GM18861 (cell line): ENCODE measurements around the gene STIM2.

ENCODE experiments used
- ATAC-seq: cut with Tn5 transposase; IDR thresholded peaks from one replicate; pipeline ENCODE4 v1.9.1; 2021; ENCODE audit not compliant: unreplicated experiment

The STIM2 gene

DNA sequence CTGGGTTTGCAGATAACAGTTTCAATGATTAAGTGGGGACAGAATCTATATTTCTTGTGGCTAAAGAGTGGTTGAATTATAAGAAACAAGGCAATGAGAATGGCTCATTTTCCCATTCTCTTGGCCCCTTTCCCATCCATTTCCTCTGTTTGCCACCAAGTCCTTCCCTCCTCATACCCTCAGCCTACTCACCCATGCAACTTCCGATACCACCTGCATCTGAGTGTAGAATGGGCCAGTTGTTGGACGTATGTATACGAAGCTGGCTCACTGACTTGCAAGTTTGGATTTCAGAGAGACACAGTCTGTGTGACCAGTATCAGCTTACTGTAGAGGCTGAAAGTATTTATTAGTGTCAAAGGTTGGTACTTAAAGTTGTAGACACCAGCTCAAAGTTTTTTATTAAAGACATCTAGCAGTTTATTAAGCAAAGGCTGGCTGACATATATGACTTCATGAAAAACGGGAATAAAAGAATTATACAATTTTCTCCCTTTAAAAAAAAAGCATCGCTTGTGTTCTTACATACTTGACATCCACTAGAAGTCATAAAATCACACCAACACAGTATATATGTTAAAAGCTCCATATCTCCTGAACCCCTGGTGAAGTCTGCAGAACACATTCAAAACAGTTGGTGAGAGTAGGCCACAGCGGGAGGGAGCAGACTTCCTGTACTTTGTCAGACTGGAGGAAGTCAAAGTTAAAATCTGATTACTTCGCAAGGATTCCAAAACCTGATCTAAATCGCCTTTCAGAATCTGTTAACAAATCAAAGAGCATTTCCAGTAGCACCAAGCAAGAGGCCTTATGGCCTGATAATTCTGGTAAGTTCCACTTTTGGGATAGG is 22.4 kb upstream of the STIM2 start:
- no peak for ATAC-seq

DNA sequence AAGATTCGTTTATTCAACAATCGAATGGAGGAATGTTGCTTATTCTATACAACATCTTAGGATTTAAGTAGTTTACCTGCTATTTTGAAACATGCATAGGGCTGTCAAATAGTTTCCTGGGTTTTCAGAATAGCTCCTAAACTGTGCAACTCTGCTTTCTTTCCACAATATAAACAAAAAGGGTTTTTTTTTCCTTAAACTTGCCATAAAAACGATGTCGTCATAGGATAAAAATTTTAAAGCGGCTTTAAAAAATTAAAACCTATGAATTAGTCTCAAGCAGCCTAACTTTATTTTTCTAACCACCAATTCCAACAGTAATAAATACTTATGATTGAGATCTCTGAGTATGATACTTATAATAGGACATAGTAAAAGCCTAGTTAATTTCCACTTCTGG is 21.6 kb upstream of the STIM2 start:
- ATAC-seq: no peak

DNA sequence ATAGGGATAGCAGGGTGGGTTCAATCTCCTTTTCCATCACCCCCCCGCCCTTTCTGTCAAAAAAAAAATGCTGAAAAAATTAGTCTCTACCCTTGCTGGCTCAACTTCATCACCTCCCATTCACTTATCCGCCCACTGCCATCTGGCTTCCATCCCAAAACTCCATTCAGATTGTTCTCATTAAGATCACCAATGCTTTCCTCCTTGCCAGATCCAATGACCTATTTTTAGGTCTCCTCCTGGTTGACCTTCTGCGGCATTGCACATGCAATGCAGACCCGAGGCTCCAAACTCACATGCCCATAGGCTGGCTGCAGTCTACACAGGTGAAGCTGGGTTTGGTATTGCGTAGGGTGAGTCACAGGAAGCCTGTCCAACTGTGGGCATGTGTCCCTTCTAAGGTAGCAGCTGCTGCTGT is 21.1 kb upstream of the STIM2 start:
- ATAC-seq: no peak

DNA sequence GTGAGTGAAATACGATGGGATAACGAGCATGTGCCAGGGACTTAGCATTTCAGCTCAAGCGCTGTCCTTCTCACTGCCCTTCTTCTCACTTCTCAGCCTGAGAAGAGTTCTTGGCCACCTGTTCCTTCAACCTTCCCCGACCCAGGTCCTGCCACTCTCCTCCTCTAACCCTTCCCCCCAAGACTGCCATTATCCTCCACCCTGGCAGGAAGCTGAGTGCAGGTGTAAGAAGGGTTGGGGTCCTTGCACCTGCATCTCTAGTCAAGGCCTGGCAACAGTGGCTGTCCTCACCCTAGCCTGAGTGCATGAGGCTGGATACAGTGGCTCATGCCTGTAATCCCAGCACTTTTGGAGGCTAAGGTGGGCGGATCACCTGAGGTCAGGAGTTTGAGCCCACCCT is 19.9 kb upstream of the STIM2 start:
- ATAC-seq: no peak

DNA sequence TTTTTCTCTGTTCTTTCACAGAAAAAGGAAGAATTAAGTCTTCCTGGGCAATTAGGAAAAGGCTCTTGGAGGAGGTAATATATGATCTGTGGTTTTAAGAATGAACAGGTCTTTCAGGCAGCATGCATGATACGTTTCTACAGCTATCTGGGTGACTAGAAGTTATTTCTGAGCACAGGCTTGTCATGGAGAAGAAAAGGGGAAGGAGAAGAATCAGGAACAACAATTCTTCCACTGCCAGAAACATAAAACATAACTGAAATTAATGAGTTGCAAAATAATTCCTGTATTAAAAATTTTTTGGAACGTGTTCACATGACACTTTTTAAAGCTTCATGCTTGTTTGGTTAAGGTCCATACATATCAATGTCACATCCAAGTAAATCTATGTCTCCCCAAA is 17.7 kb upstream of the STIM2 start:
- no peak for ATAC-seq

DNA sequence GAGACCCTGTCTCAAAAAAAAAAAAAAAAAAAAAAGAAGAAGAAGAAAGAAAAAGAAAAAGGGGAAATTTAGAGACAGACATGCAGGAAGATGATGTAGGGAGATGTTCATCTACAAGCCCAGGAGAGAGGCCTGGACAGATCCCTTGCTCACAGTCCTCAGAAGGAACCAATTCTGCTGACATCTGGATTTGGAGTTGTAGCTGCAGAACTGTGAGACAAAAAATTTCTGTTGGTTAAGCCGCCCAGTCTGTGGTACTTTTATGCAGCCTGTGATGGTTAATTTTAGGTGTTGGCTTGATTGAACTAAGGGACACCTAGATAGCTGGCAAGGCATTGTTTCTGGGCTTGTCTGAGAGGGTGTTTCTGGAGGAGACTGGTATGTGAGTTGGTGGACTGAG is 10.1 kb upstream of the STIM2 start:
- ATAC-seq: no peak

DNA sequence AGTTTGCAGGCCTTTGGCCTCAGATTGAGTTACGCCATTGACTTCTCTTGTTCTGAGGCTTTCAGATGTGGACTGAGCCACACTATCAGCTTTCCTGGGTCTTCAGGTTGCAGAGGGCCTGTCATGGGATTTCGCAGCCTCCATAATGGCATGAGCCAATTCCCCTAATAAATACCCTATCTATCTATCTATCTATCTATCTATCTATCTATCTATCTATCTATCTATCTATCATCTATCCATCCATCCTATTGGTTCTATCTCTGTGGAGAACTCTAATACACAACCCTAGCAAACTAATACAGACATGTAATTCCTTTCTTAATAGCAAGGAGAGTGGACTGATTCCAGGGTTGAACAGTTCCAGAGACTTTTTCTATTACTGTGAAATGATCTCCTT is 9.5 kb upstream of the STIM2 start:
- ATAC-seq: no peak

DNA sequence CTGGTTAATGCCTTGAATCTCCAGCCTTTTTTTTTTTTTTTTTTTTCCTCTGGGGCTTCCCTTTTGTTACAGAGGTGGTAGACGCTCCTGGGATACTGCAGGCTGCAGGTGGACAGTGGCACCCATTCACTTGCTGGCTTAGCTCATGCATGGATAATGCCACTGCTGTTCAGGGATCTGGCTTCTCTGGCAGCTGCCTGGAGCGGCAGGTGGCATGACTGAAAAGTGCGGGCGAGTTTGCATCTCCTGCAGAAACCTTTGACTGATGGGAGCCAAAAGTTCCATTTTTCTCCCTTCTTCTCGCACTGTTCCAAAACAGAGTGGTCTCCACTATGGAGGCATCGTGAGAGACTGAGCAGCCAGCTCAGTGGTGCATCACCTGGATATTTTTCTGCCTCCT is 5.9 kb upstream of the STIM2 start:
- no peak for ATAC-seq

DNA sequence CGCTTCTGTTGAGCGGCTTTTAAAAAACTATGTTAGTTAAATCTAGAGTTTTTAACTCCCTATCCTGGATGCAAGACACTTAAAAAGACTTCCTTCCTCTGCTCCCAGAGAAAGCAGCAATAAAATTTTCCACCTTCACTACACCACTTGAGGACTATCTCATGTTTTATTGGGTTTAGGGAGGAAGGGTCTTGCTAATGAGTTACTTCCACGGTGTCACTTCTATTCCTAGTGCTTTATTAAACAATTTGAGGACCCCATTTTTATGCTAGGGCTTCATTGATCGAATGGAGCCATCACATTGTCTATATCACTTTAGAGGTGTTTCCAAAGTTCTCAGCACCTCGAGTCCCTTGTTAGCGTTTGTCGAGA is 3.7 kb upstream of the STIM2 start:
- no peak for ATAC-seq

DNA sequence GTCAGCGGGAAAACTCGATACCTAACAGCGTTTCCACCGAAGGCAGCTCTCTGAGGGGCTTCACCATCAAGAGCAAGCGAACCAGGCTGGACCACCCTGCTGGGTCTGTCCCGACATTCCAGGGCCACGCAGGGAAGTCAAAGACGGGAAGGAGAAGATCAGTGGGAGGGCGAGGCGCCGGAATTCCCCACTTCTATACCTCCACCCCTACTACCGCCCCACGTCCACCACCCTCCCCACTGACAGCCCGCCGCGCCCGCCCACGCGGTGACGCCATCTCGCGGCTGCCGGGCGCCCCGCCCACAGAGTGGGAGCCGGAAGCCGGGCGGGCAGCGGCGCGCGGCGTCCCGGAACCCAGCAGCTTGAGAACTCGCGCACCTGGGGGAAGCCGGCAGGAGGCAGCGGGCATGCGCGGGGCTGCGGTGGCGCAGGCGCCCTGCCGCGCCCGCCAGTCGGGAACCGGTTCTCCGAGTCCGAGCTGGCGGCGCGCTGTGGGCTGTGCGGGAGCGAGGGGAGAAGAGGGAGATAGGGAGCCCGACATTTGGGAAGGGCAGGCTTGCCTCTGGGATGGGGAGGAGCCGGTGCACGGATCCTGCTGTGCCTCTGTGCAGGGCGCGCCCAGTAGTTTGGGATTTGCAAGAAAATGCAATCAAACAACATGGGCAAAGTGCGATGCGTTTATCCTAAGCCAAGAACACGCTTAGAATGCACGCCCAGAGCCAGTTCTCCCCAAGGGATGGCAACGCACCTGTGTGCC is 3.2 kb upstream of the STIM2 start:
- peak; percentile 47 for ATAC-seq

DNA sequence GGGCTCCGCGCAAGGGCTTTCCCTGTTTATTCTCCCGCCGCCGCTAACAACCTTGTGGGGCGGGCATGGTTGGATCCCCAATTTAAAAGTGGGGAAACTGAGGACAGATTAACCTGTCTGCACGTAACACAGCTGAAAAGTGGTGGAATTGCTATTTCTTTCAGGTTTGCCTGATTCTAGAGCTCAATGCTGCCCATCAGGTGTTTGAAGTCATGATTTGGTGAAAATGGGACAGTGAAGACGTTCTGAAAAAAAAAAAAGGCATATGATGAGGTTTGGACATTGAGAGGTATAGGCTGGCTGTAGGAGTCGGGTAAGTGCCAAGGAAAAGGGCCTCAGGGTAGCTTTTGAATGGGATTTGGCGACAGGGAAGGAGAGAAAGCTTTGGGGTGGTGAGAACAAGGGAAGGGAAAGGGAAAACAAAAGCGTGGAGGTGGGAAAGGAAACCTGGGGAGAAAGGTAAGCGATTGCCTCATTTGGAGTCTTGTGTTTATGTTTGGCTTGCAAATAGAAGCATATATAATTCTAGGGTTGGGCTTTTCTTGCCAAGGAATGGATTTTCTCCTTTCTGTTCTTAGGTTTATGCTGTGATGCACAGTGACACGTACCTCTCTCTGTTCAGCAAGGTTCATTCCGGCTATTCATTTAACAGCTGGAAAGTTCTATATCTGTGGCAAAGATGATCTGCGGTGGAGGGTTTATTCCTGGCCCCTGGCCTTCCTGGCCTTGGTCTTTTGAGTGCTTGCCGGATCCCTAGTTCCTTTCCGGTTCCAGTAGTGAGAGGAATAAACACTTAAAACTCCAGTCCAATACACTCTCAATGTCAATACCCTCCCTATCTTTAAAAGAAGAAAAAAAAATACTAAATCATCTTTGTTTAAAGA is 2.4 kb upstream of the STIM2 start:
- ATAC-seq: no peak

DNA sequence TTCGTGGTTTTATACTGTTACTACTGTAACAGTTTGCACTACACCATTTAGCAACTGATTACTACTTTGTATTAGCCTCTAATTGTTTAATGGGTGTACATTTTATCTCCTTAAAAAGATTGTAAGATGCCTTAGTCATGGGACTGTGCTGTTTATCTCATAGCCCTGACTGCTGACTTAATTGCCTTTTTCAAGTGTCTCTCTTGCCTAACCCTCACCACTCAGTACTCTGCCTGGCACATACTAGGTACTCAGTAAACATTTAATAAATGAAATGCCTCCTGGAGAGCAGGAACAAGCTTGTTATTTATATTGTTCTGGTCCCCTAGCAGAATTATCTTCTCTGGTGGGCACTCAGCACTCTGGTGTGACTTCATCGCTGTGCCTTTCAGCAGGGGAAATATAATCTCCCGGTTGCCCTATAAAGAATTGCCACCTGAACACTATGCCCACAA is 1.7 kb upstream of the STIM2 start:
- no peak for ATAC-seq

DNA sequence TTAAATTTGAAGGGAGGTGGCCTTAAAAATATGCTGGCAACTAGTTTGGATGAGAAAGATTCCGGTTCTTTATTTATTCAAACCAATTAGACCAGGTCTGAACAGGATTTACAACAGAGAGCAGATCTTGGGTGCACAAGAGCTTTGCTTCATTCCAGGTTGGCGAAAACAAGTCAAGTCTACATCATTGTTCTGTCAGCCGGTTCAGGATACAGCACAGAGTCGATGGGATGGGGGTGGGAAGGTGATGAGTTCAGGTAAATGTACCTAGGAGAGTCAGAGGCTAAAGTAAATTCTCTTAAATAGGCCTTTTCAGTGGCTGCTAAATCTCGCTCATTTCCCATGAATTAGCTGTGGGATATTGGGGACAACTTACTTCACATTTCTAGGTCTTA is 882 bp upstream of the STIM2 start:
- no peak for ATAC-seq

DNA sequence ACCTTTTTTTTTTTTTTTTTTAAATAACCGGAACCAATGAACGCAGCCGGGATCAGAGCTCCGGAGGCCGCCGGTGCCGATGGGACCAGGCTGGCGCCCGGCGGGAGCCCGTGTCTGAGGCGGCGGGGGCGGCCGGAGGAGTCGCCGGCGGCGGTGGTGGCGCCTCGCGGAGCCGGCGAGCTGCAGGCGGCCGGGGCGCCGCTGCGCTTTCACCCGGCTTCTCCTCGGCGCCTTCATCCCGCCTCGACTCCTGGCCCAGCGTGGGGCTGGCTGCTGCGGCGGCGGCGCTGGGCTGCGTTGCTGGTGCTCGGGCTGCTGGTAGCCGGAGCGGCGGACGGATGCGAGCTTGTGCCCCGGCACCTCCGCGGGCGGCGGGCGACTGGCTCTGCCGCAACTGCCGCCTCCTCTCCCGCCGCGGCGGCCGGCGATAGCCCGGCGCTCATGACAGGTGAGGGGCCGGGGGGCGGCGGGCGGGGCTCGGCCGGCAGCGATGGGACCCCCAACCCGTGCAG is 337 bp downstream of the STIM2 start:
- ATAC-seq: peak; percentile 14

DNA sequence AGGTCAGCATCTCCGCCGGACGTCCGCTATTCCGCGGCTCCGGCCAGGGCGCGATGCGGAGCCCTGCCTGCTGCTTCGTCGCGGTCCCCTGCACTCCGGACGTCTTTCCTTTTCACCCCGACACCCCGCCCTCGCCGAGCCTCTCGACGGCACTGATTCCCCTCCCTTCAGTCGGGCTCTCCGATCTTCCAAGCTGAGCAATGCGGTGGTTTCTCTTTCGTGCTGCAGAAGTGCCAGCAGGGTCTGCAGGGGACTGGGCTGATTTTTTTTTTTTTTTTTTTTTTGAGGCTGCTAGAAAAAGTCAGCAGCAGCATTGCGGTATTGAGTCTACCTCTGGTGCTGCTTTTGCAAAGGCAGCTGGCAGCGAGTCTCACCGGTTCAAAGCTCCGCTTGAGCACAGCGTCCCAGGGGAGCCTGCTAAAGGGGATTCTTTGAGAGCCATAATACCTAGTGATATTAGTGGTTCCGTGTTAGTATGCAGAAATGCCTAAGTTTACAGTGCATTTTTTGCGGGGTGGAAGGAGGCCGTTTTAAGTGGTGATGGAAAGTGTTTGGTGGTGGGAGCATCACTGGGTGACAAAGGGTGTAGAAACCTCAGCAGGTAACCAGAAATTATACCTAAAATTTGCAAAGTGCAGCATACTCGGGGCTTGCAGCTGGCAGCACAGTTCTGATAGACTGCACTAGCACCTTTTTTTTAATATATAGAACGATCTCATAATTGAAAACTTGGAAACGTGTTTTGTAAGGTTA is 969 bp downstream of the STIM2 start:
- ATAC-seq: peak; percentile 22

DNA sequence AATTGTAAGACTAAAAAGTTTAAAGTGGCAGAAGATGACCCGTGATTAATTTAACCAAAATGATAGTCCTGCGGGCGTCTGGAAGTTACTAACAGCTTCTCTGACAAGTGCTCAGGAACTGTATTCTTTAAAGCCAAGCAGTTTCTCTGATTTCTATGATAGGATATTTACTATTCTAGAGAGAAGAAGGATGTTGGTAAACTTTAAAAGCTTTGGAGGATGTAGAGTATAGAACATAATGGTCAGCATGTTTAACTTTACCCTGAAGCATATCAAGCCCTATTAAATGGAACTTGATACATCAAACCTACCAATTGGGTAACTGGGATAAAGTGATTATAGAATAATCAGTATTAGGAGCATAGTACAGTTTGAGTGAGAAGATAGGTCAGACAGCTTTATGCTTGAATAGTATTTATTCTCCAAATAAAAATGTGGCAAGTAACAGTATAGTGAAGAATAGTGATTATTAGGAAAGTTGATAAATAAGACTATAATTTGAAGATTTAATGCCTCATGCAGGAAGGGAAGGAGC is 1.8 kb downstream of the STIM2 start:
- ATAC-seq: no peak

DNA sequence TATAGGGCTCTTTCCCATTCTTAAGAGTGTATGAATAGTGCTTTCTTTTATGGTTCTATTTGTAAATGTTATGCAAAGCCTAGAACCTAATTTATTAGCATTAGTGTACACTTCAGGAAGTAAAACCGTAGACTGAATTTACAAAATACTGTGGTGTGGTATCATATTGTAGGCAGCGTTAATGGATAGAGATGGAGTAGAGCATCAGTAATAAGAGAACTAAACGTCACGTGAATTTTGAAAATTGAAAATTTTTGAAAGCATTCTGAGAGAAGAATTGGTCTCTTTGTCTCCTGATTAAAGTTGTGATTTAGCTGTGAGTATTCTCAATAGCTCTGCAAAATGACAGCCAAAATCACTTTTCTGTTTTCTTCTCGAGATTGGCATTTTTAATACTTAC is 2.9 kb downstream of the STIM2 start:
- ATAC-seq: no peak

DNA sequence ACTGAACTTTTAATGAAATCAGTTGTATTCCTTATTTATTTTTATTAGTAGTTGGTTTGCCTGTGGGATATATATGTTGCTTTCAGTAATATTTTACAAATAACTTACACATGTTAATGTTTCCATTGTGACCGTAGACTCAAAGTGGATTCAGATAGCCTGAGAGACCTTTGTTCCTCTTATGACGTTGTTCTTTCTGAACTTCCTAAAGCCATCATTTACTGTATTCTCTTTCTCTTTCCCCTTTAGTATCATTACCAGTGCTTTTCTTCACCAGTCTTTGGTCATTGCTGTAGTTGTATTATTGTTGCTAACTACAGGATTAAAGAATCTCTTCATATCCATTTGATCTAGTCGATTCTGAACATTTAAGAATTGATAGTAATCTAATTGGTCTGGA is 4.3 kb downstream of the STIM2 start:
- ATAC-seq: no peak

DNA sequence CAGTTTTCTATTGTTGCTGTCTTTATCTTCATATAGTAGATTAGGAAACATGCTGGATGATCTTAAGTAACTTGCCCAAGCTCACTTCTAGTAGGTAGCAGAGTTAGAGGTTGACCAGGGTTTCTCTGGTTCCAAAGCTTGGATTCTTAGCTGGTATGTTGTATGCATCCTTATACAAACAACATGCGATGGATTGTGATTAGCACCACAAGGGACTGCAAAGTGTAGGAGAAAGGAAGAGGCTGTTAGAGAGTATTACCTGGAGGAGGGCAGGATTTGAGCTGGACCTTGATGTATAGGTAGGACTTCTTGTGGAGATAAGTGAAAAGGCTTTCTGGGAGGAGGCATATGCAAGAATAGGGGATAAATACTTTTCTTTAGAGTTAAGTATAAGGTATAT is 5.6 kb downstream of the STIM2 start:
- ATAC-seq: no peak

DNA sequence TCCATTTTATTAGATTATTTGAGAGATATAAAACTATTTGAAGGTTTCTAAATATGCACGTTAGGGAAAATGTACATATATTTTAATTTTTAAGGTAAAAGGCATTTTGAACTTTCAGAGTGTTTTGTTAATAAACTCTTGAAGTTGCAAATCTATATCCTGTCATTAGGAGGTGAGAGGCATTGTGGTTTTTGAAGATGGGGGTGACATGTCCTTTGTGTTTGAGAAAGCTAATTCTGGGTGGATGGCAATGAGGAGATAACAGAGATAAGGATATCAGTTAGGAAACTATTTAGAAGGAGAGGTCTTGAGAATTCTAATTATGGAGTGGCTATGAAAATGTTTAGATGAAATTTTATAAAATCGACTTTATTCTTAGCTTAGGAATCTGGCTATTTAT is 6.1 kb downstream of the STIM2 start:
- no peak for ATAC-seq
